NCI-H1417 treated with DMSO at 0.1 percent for 48 hours (cell line): ENCODE data around the gene C20orf202.

Source experiments
- DNase-seq: peaks from one replicate; lab custom pipeline; 2025; lab: John Stamatoyannopoulos, UW

Gene C20orf202

DNA sequence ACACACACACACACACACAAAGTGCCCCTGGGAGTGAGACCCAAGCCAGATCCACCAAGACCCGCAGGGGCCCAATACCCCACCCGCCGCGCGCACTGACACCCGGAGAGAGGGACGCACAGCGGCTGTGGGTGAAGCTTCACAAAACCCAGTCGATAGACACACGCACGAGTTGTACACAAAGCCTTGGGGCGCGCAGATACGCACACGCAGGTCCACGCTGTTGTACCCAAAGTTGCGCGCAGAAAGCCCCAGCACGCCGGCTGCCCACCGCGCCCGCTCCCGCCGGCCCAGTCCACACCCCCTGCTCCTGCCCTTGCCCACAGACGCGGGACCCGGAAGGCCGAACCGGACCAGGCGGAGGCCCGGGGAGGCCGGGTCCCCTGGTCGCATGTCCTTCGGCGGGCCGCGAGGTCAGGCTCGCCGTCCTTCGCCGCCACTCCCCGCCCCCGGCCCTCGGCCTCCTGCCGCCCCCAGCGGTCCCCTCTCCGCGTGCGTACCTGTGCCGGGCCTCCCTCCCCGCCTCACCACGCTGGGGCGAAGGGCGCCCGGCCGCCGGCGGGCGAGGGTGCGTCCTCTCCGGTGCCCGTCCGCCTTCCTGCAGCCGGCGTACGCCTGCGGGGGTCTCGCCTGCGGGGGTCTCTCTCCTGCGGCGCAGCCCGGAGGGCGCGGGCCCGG is 18.5 kb upstream of the C20orf202 start, which contains the start of gene TMEM74B:
TMEM74B (minus strand) TSS at position 344 of the 678 bp plus-strand sequence. CDS start 1,180 bp downstream, outside the sequence.
- no peak for DNase-seq

DNA sequence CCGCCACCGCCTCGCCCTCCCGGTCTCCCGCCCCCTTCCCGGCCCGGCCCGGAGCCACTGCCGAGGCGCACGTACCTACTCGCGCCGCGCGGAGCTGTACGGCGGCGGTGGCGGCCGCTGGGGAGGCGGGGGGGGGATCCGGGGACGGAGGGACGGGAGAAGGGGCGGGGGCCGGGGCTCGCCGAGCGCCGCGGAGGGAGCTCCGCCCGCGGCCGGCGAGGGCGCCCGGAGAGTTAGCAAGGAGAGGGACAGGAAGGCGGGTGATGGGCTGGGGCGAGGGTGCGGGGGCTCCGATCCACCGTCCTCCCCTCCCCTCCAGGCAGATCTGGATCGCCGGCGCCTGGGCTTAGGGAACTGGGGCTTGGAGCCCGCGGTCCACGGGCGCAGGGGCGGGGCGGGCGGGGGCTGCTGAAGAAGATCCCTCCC is 17.9 kb upstream of the C20orf202 start:
- DNase-seq, result no peak

DNA sequence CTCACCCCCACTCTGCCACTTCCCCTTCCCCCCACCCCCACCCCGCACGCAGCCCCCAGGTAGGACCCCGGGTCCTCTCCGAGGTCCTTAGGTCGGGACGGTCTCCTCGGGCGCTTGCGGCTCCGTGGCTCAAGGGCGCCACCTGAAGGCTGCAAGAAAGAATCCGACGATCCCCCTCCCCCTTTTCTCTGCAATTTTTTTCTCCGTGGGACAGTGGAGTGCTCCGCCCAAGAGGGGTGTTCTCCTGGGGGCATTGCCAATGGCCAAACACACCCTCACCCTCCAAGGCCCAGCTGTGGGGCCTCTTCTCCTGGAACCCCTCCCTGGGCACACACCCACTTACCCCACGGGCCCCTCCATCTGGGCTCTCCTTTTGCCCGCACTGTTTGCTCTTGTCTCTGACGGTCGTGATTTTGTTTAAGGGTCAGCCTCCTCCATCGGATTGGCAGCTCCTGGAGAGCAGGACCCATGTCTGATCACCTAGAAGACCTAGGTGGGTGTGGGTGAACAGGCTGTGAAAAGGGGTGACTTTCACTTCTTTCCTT is 17.4 kb upstream of the C20orf202 start:
- no peak for DNase-seq

DNA sequence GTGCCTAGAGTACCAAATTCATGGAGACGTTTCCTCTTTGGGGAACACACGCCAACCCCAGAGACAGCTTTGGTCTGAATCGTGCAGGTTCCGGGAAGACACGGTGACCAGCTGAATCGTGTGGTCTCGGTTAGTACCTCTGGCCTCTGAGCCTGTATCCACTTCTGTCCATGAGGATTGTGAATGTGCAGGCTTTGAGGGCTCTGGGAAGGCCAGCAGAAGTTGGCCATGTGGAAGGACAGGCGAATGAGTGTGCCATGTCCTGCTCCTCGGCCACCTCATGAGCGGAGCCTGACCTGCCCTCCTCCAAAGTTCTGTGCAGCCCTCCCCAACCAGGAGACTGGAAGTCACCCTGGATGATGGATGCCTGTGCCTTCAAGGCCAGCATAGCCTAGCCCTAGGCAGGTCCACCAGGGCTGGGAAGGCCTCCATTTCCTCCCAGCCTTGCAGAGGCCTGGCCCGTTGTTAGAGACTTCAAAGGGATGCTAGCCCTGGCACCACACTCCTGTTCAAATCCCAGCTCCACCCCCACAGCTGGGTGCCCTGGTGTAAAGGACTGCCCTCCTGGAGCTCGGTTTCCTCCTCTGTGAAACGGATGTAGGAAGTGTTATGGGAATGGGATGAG is 16.8 kb upstream of the C20orf202 start:
- no peak for DNase-seq

DNA sequence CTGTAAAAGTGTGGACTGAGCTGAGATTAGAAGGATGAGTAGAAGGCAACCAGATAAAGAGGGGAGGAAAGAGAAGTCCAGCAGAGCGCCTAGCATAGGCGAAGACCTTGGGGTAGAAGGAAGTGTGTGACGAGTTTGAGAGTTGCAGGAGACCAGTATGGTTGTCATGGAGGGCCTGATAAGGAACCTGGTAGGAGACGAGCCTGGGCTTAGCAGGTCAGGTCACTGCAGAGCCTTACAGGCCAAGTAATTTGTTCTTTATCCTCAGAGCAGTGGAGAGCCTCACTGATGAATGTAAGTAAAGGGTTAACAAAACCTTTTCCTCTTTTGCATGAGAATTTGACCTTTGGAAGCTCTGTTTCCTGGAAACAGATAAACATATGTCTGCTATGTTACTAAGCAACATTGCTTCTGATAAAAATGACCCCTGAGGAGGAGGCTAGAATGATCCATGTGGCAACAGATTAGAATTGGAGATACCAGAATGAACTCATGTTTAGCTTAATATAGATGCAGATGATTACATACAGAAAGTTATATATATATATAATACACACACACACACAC is 15.6 kb upstream of the C20orf202 start:
- no peak for DNase-seq

DNA sequence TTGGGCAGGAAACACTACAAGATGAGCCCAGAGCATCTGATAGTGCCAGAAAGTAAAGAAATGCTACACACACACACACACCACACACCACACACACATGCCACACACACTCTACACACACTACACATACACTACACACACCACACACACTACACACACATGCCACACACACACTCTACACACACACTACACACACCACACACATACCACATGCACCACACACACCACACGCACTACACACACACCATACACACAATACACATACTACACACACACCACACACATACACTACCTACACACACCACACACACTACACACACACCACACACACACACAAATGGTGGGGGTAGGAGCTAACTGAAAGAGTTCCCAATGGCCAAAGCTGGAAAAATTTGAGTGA is 14.9 kb upstream of the C20orf202 start:
- no peak for DNase-seq

DNA sequence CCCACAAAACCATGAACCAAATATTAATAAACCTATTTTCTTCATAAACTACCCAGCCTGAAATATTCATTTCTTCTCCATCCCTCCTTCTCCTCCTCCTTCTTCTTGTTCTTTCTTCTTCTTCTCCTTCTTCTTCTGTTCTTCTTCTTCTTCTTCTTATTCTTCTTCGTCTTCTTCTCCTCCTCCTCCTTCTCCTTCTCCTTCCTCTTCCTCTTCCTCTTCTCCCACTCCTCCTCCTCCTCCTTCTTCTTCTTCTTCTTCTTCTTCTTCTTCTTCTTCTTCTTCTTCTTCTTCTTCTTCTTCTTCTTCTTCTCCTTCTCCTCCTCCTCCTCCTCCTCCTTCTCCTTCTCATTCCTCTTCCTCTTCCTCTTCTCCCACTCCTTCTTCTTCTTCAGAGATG is 13.4 kb upstream of the C20orf202 start:
- DNase-seq, result no peak

DNA sequence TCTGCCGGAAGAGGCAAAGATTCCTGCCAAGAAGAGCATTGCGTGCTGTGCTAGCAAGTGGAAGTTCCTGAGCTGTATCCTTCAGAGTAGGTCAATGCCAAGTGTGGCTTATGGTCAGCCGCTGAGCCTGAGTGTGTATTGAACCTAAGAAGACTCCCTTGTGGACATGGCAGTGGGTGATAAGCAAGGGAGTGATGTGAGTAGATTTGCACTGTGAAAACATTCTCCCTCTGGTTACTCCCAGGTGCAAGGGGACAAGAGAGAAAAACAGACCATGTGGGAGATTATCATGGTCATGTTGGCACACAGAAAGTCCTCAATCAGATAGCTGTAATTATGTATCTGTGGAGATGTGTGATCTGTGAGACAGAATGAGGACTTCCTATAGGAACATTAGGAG is 12.4 kb upstream of the C20orf202 start:
- no peak for DNase-seq

DNA sequence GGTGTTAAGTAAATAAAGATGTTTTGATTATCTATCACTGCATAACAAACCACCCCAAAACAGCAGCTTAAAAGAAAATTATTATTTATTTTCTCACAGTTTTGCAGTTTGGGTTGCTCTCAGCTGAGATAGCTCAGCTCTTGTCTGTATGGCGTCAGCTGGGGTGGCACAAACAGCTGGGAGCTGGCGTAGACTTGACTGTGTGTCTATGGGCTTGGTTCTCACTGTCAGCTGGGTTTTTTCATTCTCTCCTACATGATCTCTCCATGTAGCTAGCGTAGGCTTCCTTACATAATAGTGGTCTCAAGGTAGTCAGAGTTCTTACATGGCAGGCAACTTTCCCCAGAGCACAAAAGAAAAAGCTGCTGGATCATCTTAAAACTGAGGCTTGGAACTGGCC is 12.0 kb upstream of the C20orf202 start:
- no peak for DNase-seq

DNA sequence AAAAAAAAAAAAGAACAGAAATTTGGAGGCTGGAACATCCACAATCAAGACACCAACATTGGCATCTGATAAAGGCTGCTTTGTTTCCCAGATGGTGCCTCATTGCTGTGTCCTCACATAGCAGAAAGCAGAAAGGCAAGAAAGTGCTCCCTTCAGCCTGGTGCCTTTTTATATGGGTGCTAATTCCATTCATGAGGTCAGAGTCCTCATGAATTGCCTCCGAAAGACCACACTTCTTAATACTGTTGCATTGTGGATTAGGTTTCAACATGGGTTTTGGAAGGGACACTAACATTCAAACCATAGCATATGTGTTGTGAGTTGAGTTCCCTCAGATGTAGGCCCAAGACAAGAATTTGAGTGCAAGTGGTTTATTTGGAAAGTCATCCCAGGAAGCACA is 8.0 kb upstream of the C20orf202 start:
- no peak for DNase-seq

DNA sequence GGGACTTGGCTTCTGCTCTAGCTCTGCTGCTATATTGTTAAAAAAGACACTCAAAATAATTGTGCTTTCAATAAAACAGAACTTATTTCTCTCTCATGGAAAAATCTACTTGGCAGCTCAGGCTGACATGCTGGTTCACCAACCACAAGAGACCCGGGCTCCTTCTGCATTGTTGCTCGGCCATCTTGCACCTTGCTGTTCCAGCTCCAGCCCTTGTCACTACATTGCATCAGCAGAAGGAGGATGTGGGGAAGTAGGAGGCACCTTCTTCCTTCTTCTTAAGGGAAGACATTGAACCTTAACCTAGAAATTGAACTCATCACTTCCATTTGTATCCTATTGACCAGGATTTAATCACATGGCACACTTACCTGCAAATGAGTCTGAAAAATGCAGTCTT is 6.6 kb upstream of the C20orf202 start:
- no peak for DNase-seq

DNA sequence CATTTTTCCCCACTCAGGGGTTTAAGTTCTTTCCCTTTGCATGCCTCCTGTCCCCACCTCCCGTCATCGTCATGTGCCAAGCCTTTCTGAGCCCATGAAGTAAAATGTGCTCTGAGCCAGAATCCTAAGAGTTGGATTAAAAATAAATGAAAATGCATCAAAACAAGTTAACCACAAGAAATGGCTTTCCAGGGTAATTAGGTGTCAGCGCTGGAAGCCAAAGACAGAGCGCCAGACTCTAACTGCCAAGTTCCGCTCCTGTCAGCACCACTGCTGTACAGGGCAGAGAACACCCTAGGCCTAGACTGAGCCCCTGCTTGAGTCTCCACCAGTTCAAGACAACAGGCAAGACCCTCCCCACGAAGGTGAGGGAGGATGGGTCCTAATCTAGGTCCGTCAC is 5.5 kb upstream of the C20orf202 start:
- no peak for DNase-seq

DNA sequence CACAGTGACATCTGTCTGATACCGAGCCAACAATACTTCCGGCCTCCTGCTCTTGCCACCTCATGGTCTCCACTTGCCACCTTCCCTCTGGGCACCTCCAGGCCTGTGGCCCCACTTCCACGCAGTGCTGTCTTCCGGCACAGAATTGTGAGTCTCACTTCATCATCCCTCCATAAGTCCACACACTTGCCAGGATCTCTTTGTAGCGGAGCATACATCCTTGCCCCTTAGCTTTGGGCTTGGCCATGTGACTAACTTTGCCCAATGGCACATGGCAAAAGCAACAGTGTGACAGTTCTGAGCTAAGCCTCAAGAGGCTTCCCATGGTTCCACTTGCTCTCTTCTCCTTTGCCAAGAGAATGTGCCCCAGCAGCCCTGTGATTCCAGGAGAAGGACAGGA is 4.5 kb upstream of the C20orf202 start:
- no peak for DNase-seq

DNA sequence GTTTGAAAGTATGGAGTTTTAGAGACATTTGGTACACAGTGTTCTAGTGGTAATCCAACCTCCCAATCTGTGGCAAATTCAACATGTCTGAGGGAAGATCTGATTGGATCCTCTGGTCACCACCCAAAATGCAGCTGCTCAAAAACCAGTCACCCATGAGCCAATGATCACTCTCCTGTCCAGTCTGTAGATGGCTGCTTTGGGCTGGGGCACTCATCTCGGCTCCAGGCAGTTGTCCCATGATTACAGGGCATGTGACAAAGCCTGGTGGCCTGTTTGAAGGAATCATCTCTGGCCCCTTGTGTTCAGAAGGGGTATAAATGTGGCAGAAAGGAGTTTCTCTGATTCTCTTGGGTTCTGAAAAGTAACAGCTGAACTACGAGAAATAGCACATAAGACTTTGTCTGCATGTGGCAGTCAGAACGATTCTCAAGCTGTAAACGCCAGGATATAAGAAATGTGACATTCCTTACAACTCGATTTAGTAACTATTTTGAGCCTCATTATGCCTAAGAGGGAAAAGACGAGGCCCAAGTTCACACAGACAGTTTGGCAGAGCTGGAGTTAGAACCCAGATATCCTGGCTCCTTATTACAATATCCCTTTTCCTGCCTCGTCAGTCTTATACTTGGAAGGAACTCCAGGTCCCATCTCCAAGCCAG is 3.9 kb upstream of the C20orf202 start:
- no peak for DNase-seq

DNA sequence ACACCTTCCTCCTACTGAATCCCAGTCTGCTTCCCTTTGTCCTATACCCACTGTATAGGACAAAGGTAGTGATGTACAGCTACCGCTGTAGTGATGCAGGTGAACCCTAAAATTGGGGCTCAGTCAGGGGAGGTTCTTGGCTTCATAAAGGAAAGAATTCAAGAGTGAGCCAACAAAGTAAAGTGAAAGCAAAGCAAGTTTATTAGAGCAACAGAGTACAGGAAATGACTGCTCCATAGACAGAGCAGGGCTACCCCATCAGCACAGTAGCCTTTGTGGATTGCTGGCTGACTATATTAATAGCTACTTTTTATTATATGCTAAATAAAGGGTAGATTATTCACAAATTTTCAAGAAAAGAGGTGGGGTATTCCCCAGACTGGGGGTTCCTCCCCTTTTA is 3.3 kb upstream of the C20orf202 start:
- DNase-seq, result no peak

DNA sequence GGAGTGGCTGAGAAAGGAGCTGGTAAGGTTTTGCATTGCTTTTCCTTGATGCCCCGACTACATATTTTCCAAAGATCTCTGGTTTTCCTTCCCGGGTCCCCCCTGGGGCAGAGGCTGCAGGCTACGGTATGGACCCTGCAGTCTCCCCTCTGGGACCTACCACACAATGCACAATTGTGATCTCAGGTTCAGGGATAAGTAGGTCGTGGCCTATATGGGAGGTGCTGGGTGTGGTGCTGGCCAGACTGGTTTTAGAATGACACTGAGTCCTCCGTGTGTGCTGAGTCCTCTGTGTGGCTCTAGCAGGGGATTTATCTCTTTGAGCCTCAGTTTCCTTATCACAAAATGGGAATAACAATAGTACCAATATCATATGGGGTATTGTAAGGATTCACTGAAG is 376 bp downstream of the C20orf202 start:
- no peak for DNase-seq

DNA sequence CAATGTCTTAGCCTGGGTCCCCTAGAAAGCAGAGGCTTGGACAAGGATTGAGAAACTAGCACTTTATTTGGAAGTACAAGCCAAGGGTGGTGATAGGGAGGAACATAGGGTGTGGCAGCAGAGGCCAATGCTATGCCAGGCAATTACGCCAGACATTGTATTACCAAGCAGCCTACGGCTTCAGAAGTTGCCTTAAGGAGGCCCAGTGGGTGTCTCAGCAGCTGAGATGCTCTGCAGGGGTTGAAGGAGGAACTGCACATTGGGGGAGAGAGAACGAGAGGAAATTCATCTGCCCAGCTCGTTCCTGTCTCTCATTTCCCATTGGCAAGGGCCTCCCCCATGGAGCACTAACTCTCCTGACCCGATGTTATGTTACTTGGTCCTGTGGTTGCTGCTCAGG is 859 bp downstream of the C20orf202 start:
- no peak for DNase-seq

DNA sequence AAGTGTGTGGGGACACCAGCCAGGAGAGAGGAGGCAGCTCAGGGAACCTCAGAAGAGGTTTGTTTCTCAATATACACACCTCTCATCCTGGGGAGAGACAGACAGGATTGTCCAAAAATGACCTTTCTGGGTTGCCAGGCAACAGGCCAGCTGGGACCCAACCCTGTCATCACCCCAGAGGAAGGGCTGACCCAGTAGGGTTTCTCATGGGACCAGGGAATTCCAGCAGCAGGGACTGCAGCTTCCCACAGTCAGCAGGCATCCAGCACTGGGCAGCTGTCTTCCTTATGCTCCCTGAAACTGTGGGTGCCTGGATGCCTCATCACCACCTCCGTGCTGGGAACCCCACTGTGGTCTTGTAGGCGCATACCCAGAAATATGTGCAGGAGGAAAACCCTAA is 1.3 kb downstream of the C20orf202 start:
- DNase-seq, result no peak

DNA sequence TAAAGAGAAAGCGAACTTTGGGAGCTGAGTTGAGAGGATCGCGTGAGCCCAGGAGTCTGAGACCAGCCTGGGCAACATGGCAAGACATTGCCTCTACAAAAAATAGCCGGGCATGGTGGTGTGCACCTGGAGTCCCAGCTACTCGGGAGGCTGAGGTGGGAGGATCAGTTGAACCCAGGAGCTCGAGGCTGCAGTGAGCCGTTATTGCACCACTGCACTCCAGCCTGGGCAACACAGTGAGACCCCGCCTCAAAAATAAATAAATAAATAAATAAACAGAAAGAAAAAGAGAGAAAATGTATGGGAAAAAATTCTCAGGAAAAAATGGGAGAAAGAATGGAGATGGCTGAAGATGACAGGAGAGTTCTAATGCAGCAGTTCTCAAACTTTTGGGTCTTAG is 2.5 kb downstream of the C20orf202 start:
- DNase-seq, result no peak

DNA sequence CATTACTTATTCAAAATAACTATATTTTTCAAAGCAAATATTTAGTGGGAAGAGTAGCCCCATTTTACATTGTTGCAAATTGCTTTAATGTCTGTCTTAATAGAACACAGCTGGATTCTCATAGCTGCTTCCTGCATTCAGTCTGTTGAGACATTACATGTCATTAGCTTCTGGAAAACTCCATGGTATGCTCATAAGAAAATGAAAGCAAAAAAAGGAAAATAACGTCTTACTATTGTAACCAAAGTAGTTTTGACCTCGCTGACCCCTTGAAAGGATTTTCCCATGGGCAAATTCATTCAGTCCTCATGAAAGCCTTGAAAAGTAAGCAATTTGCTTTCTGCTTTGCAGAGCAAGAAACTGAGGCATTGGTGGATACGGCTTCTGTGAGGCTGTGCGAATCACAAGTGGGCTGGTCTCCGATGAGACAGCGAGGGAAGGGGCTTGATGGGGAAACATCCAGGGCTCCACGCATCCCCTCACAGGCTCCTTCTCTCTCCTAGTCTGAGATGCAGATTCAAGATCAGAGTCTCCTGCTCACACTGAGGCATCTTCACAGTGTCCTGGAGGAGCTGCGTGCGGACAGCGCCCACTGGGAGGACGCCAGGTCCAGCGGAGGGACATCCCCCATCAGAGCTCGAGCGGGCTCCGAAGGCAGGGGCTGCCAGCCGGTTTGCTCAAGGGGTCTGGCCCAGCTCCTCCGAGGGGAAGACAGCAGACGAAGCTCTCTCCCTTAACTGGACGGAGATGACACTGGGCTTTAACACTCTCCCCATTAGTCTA is 3.3 kb downstream of the C20orf202 start:
- DNase-seq, result no peak

DNA sequence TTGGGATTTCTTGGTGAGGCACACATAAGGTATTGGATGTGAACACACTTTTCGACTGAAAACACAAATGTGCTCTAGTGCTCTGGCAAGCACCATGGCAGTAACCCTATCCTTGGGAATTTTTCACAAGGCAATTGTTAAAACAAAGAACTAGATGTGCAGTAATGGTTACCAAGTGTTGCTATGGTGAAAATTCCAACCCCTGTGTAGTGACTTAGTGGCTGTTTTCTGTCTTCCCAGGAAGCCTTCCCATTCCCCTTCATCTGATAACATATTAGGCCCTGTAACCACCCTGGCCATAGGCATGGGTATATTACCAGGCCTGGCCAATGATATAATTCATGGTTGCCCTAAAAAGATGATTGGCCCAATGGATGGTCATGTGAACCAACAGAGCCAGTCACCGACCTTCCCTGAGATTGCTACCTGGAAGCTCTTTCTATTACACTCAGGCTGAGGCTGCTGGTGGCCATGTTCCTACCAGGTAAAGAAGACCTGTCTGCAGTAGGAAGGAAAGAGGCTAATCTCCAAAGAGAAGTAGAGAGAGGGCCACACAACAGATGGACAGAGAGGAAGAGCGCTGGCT is 4.1 kb downstream of the C20orf202 start:
- no peak for DNase-seq
